Activated T-helper 17 cell treated with anti-CD3 and anti-CD28 coated beads, Interleukin-2, amount 50 U/mL, for 72 hours (primary cell): Measurements from ENCODE around the gene TOMM40L. TPM values are rescaled to one million over a fixed set of nuclear protein-coding genes. Genes with fewer than 3 reads are reported as not detected.

Source experiments
- ATAC-seq: fragments of 150-1000 bp; cut with Tn5 transposase; replicated peaks from 2 replicates; pipeline ENCODE4 v1.10.0; 2021; ENCODE audit warnings: mild to moderate bottlenecking, moderate library complexity
- H3K27ac Mint-ChIP-seq: one replicate; pipeline ENCODE4 v1.8.0; 2022; ENCODE audit warnings: mixed read lengths
- H3K27me3 Mint-ChIP-seq: one replicate; pipeline ENCODE4 v1.8.0; 2022; ENCODE audit warnings: mixed read lengths
- H3K36me3 Mint-ChIP-seq: one replicate; pipeline ENCODE4 v1.8.0; 2022; ENCODE audit warnings: low read depth, mild to moderate bottlenecking, mixed read lengths
- H3K4me1 Mint-ChIP-seq: one replicate; pipeline ENCODE4 v1.8.0; 2022; ENCODE audit warnings: mixed read lengths
- H3K4me3 Mint-ChIP-seq: one replicate; pipeline ENCODE4 v1.8.0; 2022; ENCODE audit warnings: mild to moderate bottlenecking, mixed read lengths
- H3K9me3 Mint-ChIP-seq: one replicate; pipeline ENCODE4 v1.8.0; 2022; ENCODE audit warnings: mixed read lengths
- total RNA-seq, 2 donors: library from RNA; stranded (reverse); gene quantifications; one replicate each; pipeline ENCODE4 v1.2.3, GENCODE V29; 2022

The TOMM40L gene
- total RNA-seq, 2 donors from 2014 or later: 9.2 to 20.2 TPM

GRCh38 chr1:161266202-161266601, 40.3 kb downstream of the TOMM40L start:
- H3K36me3 Mint-ChIP-seq: no peaks in the 10 kb centered on the region
- no peak overlapping the region for H3K4me3 Mint-ChIP-seq

GRCh38 chr1:161266836-161267235, 41.0 kb downstream of the TOMM40L start:
- ATAC-seq: no peak
- Mint-ChIP-seq H3K9me3 (no peaks in the 10 kb centered on the region), H3K27me3 (peaks cover 13% of the 10 kb centered on the region), H3K4me1 (no peaks in the 10 kb centered on the region), H3K4me3 (no peak overlapping the region), H3K27ac (no peak overlapping the region), H3K36me3 (no peaks in the 10 kb centered on the region)

More at GRCh38 chr1:161266202-161266601, 40.3 kb downstream of the TOMM40L start:
- ATAC-seq: no peak
- H3K27me3 Mint-ChIP-seq: peaks cover 19% of the 10 kb centered on the region
- no peaks in the 10 kb centered on the region for H3K9me3 Mint-ChIP-seq
- no peak overlapping the region for H3K27ac Mint-ChIP-seq
- H3K4me1 Mint-ChIP-seq: no peaks in the 10 kb centered on the region

- Mint-ChIP-seq H3K9me3 (no peaks in the 10 kb centered on the region), H3K36me3 (no peaks in the 10 kb centered on the region), H3K27ac (no peak overlapping the region), H3K4me1 (no peaks in the 10 kb centered on the region), H3K4me3 (no peak overlapping the region), H3K27me3 (peaks cover 11% of the 10 kb centered on the region)
- no peak for ATAC-seq
Measured at GRCh38 chr1:161267321-161267720, 41.5 kb downstream of the TOMM40L start.

- Mint-ChIP-seq H3K36me3 (no peaks in the 10 kb centered on the region), H3K27ac (no peak overlapping the region), H3K27me3 (peaks cover 11% of the 10 kb centered on the region), H3K9me3 (no peaks in the 10 kb centered on the region), H3K4me3 (no peak overlapping the region), H3K4me1 (no peaks in the 10 kb centered on the region)
- ATAC-seq: no peak
Measured at GRCh38 chr1:161273402-161273801, 47.5 kb downstream of the TOMM40L start.

GRCh38 chr1:161274874-161275273, 49.0 kb downstream of the TOMM40L start:
- Mint-ChIP-seq H3K4me1 (no peaks in the 10 kb centered on the region), H3K36me3 (no peaks in the 10 kb centered on the region), H3K27ac (no peak overlapping the region), H3K27me3 (peaks cover 11% of the 10 kb centered on the region), H3K9me3 (no peaks in the 10 kb centered on the region), H3K4me3 (no peak overlapping the region)
- no peak for ATAC-seq

Other genes with a start within 250 kb of the TOMM40L start
- 100 to 1,000 TPM in 1 of 2 donors, 10 to 100 TPM in 1; 13.0 to 110 TPM for gene F11R, start 204.9 kb upstream of the TOMM40L start, total RNA-seq
- gene TSTD1, start 187.1 kb upstream of the TOMM40L start, total RNA-seq: 100 to 1,000 TPM in 1 of 2 donors, 10 to 100 TPM in 1; 38.7 to 119 TPM
- gene USF1, start 180.1 kb upstream of the TOMM40L start, total RNA-seq: 10 to 100 TPM; 51.6 to 66.9 TPM
- gene ARHGAP30, start 156.2 kb upstream of the TOMM40L start, total RNA-seq: 100 to 1,000 TPM; 180 to 207 TPM
- under 1 TPM; 0.22 to 0.32 TPM for gene NECTIN4, start 136.5 kb upstream of the TOMM40L start, total RNA-seq
- not detected for gene KLHDC9, start 127.7 kb upstream of the TOMM40L start, total RNA-seq
- gene PFDN2, start 108.0 kb upstream of the TOMM40L start, total RNA-seq: 100 to 1,000 TPM in 1 of 2 donors, 10 to 100 TPM in 1; 72.1 to 107 TPM
- 10 to 100 TPM; 38.9 to 74.6 TPM for gene NIT1, start 108.0 kb upstream of the TOMM40L start, total RNA-seq
- 10 to 100 TPM; 39.9 to 41.3 TPM for gene DEDD, start 93.4 kb upstream of the TOMM40L start, total RNA-seq
- 100 to 1,000 TPM; 184 to 209 TPM for gene UFC1, start 72.1 kb upstream of the TOMM40L start, total RNA-seq
- 10 to 100 TPM; 28.6 to 30.1 TPM for gene USP21, start 66.6 kb upstream of the TOMM40L start, total RNA-seq
- 10 to 100 TPM; 27.3 to 44.9 TPM for gene PPOX, start 59.6 kb upstream of the TOMM40L start, total RNA-seq
- 10 to 100 TPM; 55.7 to 60.9 TPM for gene B4GALT3, start 48.6 kb upstream of the TOMM40L start, total RNA-seq
- gene ADAMTS4, start 27.0 kb upstream of the TOMM40L start, total RNA-seq: 1 to 10 TPM; 2.2 to 3.1 TPM
- 100 to 1,000 TPM in 1 of 2 donors, 10 to 100 TPM in 1; 96.5 to 102 TPM for gene NDUFS2, start 23.7 kb upstream of the TOMM40L start, total RNA-seq
- gene FCER1G, start 10.8 kb upstream of the TOMM40L start, total RNA-seq: 1 to 10 TPM; 1.1 to 2.2 TPM
- gene APOA2, start 2.4 kb upstream of the TOMM40L start, total RNA-seq: not detected
- gene NR1I3, start 12.1 kb downstream of the TOMM40L start, total RNA-seq: not detected
- under 1 TPM; 0.86 to 0.90 TPM for gene PCP4L1, start 32.7 kb downstream of the TOMM40L start, total RNA-seq
- 10 to 100 TPM in 1 of 2 donors, 1 to 10 TPM in 1; 4.9 to 12.1 TPM for gene MPZ, start 83.9 kb downstream of the TOMM40L start, total RNA-seq
- 100 to 1,000 TPM; 144 to 222 TPM for gene SDHC, start 88.3 kb downstream of the TOMM40L start, total RNA-seq
- 1 to 10 TPM in 1 of 2 donors, not detected in 1; 2.7 TPM for gene CFAP126, start 141.8 kb downstream of the TOMM40L start, total RNA-seq